ENCODE results near the gene ADAM29. TPM values are rescaled to one million over a fixed set of nuclear protein-coding genes. Genes with fewer than 3 reads are reported as not detected.
A peak's percentile ranks its signal among the peaks of the same experiment; 100 is the strongest.

Gene ADAM29
- total RNA-seq, 4 donors from 2014 or later, result not detected

DNA sequence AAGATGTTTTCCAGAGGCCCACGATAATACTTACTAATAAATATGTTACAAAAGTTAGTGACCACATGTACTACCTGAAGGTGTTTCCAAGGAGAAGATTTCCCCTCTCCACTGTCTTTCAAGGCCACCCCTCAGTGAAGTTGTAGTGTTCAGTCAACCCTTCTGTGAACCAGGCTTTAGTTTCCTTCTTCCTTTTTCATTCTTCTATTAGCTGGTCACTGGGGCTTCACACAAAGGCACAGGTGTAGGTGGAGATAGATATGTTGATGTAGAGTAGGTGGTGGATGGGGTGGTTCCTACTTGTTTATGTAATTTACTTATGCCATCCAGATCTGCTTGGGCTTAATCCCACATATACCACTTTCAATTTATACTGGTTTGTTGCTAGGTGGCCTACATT is 43.3 kb upstream of the ADAM29 start:
- Histone ChIP-seq H3K36me3 (no peaks in the 10 kb centered on the region), H3K27ac (peak overlapping the region in 1 of 4 donors; percentile 11), H3K4me3 (no peak overlapping the region), H3K27me3 (no peaks in the 10 kb centered on the region), H3K9me3 (no peaks in the 10 kb centered on the region), H3K4me1 (no peaks in the 10 kb centered on the region)
- no peak for TF ChIP-seq POLR2A (IDR thresholded peaks at IDR 0.05)
- TF ChIP-seq, protein P1, sequence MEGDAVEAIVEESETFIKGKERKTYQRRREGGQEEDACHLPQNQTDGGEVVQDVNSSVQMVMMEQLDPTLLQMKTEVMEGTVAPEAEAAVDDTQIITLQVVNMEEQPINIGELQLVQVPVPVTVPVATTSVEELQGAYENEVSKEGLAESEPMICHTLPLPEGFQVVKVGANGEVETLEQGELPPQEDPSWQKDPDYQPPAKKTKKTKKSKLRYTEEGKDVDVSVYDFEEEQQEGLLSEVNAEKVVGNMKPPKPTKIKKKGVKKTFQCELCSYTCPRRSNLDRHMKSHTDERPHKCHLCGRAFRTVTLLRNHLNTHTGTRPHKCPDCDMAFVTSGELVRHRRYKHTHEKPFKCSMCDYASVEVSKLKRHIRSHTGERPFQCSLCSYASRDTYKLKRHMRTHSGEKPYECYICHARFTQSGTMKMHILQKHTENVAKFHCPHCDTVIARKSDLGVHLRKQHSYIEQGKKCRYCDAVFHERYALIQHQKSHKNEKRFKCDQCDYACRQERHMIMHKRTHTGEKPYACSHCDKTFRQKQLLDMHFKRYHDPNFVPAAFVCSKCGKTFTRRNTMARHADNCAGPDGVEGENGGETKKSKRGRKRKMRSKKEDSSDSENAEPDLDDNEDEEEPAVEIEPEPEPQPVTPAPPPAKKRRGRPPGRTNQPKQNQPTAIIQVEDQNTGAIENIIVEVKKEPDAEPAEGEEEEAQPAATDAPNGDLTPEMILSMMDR (IDR thresholded peaks at IDR 0.05), result no peak
- DNase-seq, result no peak

DNA sequence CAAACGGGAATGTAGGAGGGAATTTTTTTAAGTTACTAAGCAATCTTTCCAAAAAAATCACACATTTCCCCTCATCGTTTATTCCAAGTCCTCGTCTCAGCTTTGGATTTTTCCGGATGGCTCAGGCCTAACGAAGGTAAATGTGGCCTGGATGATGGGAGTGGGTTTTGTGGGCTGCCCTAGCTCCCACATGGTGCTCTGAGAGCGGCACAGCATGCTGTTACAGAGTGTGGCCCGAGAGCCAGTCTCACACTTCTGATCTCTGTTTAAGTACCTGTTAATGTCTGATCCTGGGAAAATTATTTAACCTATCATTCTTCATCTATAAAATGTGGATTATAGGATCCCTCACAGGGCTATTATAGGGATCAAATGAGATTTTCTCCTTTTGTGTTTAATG is 38.2 kb upstream of the ADAM29 start:
- TF ChIP-seq, protein P1 (IDR thresholded peaks at IDR 0.05), result no peak
- no peak for TF ChIP-seq POLR2A (IDR thresholded peaks at IDR 0.05)

GRCh38 chr4:174882317-174882992 is 35.7 kb upstream of the ADAM29 start:
- peak overlapping the region in 1 of 4 donors; percentile 11 for H3K27ac ChIP-seq
- H3K27me3 ChIP-seq, result no peaks in the 10 kb centered on the region
- H3K4me1 ChIP-seq, result no peaks in the 10 kb centered on the region
- H3K9me3 ChIP-seq, result peaks cover 0 to 2% (median 0%) of the 10 kb centered on the region in 4 donors
- no peak overlapping the region for H3K4me3 ChIP-seq
- H3K36me3 ChIP-seq, result no peaks in the 10 kb centered on the region
- TF ChIP-seq, protein P1 (IDR thresholded peaks at IDR 0.05), result no peak
- no peak for TF ChIP-seq POLR2A (IDR thresholded peaks at IDR 0.05)
- no peak for DNase-seq

More for the DNA sequence above, 38.2 kb upstream of the ADAM29 start:
- Histone ChIP-seq H3K4me3 (no peak overlapping the region), H3K27ac (no peak overlapping the region), H3K9me3 (peaks cover 0 to 2% (median 0%) of the 10 kb centered on the region in 4 donors), H3K4me1 (no peaks in the 10 kb centered on the region), H3K27me3 (no peaks in the 10 kb centered on the region), H3K36me3 (no peaks in the 10 kb centered on the region)
- DNase-seq, result no peak

DNA sequence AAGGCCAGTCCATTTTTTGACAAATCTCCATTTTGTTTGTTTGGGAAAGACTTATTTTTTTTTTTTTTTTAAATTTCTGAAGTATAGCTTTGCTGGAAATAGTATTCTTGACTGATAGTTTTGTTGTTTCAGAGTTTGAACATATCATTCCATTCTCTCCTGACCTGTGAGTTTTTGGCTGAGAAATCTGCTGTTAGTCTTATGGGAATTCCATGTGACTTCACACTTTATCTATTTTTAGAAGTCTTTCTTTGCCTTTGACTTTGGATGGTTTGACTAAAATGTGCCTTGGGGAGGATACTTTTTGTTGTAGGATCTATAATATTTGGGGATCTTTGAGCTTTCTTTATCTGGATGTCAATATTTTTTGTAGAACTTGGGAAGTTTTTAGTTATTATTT is 10.7 kb upstream of the ADAM29 start:
- no peak for DNase-seq
- Histone ChIP-seq H3K27ac (no peak overlapping the region), H3K36me3 (no peaks in the 10 kb centered on the region), H3K9me3 (peaks cover 0 to 3% (median 0%) of the 10 kb centered on the region in 4 donors), H3K27me3 (no peaks in the 10 kb centered on the region), H3K4me3 (no peak overlapping the region), H3K4me1 (no peaks in the 10 kb centered on the region)
- TF ChIP-seq, protein P1 (IDR thresholded peaks at IDR 0.05), result no peak
- TF ChIP-seq POLR2A (IDR thresholded peaks at IDR 0.05), result no peak

DNA sequence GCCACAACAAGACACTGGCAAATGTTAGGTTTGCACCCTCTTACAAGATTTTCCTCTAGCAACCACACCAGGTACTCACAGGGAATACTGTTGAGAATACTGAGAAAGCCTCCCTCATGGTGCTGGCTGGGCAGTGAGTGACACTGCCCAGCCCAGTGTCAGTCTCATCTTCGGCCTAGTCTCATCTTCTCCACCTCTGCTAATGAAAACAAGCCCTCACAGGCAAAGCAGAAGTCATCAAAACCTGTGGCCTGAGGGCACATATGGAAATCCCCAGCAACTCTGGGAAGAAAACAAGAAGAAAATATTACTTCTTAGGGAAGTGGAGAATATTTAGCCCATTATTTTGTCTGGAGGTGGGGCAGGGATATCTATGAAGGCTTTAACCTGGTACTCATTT is 7.9 kb upstream of the ADAM29 start:
- Histone ChIP-seq H3K9me3 (peaks cover 0 to 3% (median 0%) of the 10 kb centered on the region in 4 donors), H3K27me3 (no peaks in the 10 kb centered on the region), H3K36me3 (no peaks in the 10 kb centered on the region), H3K4me1 (no peaks in the 10 kb centered on the region), H3K27ac (no peak overlapping the region), H3K4me3 (no peak overlapping the region)
- no peak for DNase-seq
- no peak for TF ChIP-seq POLR2A (IDR thresholded peaks at IDR 0.05)
- TF ChIP-seq, protein P1 (IDR thresholded peaks at IDR 0.05), result no peak

All from Peyer's patch (tissue), 4 donors.